Measurements from ENCODE around the gene NMRAL1.

Gene NMRAL1

DNA sequence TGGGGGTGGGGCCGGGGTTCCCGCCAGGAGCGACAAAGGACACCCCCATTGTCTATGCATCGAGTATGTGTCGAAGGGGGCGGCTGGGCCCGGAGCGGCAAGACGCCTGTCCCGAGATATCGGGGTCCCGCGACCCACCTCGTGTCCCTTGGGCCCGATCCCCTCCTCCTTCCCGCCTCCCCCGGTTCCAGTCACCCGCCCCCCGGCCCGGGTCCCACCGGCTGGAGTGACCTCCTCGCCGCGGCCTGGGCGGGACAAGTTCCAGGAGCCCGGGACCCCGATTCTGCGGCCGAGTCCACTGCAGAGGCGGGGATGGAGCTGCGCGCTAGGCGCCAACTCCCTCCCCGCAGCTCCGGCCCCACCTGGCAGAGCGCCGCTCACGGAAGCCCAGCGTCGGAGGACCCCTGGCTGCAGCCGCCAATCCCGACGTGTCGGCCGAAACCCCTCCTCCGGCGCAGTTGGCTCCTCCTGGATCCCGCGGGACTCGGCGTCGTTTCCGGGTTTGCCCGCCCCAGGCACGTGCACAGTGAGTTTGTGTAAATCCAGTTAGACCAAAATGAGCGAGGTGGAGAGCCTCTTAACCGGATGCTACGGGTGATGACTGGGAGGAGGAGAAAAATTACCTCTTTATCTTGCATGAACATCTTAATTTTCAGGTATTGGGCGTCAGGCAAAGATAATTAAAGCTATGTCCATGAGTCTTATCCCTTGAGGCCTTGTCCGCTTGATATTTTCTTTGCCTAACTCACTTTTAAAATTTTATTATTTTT, at the start of gene NMRAL1:
NMRAL1 (minus strand) TSS at position 434 of the 770 bp plus-strand sequence. CDS start 493 bp downstream, outside the sequence.
- no peak for DNase-seq (ENCODE audit: low spot score)

DNA sequence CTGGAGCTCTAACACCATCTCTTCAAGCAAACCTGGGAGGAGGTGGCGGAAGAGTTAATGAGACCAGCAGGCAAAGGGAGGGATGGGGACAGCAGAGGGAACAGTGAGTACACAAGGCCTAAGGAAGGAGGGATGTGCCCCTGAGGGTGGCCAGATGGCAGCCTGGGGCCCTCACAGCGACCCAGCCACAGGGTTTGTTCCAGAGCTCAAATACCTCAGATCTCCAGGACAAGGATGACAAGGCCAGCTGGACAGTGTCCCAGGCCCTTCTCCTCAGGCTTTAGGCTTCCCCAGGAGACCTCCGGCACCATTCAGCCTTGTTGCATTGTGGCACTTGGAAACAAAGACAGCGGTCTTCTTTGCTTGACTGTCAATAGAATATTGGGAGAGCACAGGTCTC, 49.3 kb upstream of the NMRAL1 start:
- DNase-seq (ENCODE audit: low spot score), result no peak

DNA sequence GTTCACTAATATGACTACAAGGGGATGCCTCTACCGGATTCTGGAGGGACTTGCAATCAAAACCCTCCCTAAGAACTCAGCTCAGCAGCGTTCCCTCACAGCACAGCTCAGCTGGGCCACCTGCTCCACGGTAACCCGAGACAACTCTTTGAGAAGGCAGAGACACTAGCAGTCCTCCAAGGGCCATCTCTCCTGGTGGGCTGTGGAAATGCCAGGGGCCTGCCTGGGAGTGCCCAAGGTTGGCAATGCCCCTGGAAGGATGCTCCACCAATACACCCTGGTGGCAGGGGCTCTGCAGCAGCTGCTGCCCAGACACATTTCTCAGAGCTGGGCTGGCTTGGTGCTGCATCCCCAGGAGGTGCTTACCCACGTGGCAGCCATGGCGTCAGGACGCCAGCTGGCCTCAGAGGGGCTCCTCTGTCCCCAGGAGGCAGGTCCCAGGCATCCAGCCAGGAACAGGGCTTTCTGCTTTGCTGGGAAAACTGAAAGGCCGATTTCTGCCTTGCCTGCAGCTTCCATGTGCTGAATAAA, 47.7 kb upstream of the NMRAL1 start:
- no peak for DNase-seq (ENCODE audit: low spot score)

DNA sequence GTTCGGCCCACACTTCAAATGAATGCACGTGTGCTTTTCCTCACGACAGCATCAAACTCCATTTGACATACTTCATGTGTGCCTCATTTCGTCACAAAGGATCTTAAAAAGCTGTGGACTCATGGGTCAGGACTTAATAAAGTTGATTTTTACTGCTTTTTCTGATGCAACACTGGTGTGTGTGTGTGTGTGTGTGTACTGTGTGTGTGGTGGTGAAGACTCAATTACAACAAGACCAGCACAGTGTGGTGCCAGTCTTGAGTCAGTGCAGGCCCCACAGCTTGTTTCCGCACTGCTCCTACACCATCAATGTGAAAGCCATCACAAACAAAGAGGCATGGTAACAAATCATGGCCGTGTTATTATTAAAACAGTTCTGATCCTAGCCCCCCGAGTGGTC, 46.5 kb upstream of the NMRAL1 start:
- DNase-seq (ENCODE audit: low spot score), result no peak

DNA sequence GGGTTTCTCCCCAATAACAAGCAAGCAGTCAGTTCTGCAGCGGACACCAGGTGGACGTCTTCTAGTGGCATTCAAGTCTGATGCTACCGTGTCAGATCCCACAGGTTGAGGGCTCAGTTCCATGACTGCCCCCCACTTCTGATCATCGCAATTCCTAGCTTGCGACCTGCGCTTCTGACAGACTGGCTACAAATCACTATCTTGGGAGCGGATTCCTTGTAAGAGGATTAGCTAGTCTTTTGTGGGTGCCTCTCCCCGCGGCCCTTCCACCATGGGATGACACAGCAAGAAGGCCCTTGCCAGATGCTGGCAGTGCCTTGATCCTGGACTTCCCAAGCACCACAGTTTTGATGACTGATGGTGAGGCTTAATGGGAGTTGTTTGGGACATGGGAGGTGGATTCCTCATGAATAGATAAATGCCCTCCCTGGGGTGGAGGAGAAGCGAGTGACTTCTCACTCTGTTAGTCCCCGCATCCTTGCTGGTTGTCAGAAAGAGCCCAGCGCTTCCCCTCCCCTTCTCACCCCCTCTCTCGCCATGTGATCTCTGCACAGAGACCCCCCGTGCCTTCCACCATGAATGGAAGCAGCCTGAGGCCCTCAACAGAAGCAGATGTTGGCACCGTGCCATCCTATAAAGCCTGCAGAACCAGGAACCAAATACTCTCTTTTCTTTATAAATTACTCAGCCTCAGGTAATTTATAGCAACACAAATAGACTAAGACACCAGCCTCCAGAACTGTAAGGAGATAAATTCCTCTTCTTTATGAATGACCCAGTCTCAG, 45.0 kb upstream of the NMRAL1 start:
- no peak for DNase-seq (ENCODE audit: low spot score)

DNA sequence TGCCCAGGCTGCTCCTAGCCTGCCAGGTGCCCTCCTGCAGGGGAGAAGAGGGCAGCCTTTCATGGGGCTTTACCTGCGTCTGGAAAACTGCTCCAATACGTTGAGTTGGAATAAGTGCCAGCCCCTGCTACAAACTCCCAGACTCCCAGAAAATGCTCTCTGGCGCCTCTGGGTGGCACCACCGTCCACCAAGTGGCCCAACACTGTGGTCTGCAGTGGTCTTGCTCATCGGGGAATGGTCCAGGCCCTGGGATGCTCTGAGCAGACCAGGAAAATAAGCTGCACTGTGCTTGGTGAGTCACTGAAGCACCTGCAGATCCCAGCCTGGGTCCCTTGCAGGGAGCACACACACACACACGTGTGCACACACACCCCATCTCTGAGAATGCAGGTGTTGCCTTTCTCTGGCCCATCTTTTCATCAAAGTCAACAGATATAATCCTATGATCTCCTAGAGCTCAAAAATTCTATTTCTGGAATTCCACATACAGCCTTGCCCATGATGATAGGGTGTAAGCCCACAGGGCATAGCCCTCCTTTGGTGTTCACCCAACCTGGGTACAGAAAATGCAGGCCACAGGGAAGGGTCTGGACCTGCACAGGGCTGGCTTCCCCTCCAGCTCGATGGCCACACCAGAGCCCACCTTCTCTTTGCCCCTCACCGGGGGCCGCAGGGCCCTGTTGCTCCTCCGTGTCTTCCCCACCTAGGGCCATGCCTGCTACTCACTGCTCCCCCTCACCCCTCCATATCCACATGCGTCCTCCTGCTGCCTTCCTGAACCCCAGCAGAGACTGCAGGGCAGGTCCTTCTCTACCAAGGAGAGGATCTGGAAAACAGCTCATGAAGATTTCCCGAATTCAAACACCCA, 43.6 kb upstream of the NMRAL1 start:
- peak; percentile 40 for DNase-seq (ENCODE audit: low spot score)

DNA sequence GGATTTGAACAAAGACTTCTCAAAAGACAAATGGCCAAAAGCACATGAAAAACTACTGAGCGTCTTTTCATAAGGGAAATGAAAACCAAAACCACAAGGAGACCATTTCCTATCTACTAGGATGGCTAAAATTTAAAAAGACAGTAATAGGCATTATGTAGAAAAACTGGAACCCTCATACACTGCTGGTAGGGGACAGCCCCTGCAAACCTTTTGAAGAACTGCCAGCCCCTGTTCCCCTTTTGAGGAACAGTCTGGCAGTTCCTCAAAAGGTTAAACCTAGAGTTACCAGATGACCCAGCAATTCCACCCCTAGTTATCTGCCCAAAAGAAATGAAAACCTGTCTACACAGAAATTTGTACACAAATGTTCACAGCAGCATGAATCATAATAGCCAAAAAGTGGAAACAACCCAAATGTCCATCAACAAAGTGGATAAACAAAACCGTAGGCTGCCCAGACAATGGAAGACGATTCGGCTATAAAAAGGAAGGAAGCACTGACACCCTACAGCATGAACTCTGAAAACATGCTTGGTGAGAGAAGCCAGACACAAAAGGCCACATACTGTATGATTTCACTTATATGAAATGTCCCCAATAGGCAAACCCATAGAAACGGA, 41.3 kb upstream of the NMRAL1 start:
- no peak for DNase-seq (ENCODE audit: low spot score)

DNA sequence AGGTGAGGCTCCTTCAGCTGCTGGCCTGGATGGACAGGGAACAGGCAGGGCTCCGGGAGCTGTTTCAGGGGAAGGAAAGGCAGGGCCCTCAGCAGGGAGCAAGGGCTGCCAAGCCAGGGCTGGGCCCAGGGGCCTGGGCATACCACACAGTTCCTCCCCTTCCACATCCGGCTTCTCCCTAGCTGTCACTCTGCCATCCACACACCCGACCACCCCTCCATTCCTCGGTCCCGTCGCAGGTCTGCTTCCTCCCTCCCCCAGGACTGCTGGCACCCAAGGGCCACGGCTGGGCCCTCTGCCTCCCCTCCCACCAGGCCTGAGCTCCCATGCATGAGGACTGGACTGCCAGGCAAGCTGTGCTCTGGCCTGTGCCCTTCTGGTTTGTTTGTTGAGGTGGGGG, 40.2 kb upstream of the NMRAL1 start:
- DNase-seq (ENCODE audit: low spot score), result no peak

DNA sequence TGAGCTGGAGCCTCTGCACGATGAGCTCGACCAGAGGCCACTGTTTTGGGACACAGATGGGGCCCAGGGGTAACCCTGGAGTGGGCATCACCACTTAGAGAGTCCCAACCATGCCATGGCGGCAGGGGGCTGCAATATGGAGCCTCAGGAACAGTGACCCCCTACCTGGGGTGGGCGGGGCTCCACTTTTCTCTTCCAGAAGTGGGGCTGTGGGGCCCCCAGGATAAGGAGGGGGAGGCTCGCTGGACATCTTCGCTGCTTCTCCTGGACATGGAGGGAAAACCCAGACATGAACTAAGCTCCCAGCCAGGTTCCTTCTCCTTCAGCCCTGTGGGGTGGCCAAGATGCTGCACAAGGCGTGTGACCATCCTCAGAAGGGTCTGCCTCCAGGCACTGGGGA, 39.5 kb upstream of the NMRAL1 start:
- DNase-seq (ENCODE audit: low spot score), result no peak

DNA sequence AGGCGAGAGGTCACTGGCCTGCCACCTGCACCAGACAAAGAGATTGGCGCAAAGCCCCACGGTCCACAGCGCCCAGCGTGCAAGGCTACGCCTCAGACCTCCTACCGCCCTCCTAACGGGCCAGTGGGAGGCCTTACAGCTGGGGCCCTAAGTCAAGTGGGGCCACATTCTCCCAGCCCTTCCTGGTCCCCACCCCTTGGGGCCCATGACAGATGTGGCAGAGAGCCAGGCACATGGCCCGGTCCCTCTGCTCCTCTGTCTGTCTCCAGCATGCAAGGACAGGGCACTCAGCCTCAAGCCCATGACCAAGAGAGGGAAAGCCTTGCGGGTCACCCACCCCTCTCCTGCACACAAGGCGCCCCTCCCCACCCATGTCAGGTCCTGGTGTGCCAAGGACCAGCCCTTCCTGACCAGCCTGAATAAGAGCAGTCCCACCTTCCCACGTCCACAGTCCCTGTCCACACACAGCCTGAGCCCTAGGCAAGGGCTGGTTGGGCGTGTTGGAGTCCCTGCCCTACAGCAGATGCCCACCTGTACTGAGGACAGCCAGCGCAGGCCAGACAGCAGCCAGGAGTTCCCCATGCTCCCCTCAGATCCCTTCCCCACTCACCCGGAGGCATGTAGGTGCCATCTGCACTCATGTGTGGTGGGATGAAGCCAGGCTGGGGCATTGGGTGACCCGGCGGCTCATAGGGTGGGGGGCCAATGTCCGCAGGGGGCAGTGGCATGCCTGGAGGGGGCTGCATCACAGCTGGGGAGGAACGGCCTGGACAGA, 38.8 kb upstream of the NMRAL1 start:
- no peak for DNase-seq (ENCODE audit: low spot score)

DNA sequence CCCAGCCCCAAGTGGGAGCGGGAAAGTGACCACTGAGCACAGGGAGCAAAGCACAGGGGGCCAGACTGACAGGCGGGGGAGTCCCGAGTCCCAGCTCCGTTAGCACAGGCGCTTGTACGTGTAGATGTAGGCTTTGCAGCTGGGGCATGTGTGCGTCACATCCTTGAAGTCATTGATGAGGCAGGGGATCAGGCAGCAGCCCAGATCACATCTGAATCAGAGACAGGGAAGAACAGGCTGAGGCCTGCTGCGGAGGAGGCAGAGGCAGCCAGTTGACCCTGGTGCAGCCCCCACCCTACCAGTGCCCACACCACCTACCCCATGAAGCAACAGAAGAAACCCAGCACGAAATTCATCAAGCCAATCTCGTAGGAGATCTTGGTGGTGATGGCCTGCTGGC, 38.0 kb upstream of the NMRAL1 start:
- no peak for DNase-seq (ENCODE audit: low spot score)

DNA sequence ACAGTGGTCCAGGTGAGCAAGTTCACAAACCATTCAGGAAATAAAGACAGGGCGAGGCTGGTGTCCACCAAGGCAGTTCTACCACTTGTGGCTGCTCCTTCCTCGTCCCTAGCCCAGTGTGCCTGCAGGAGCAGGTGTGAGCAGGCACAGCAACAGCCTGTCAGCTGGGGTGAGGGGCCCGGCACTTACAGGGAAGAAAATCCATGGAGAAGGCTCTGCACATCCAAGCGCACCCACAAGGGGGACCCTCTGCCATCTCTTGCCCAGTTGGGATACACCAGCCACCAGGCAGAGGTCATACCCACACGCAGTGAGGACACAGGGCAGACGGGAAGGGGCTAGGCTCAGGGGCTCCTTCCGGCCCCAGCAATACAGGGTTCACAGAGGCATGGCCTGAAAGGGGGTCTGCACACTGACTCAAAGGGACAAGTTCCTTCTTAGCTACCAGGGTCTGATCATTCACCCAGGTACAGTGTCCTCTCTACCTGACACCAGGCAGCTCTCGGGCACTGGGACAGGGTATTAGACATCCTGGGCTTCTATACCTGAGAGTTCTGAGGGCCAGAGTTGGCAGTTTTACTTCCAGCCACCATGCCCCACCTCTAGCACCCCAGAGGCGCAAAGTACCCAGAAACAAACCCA, 37.1 kb upstream of the NMRAL1 start:
- DNase-seq (ENCODE audit: low spot score), result peak; percentile 66

DNA sequence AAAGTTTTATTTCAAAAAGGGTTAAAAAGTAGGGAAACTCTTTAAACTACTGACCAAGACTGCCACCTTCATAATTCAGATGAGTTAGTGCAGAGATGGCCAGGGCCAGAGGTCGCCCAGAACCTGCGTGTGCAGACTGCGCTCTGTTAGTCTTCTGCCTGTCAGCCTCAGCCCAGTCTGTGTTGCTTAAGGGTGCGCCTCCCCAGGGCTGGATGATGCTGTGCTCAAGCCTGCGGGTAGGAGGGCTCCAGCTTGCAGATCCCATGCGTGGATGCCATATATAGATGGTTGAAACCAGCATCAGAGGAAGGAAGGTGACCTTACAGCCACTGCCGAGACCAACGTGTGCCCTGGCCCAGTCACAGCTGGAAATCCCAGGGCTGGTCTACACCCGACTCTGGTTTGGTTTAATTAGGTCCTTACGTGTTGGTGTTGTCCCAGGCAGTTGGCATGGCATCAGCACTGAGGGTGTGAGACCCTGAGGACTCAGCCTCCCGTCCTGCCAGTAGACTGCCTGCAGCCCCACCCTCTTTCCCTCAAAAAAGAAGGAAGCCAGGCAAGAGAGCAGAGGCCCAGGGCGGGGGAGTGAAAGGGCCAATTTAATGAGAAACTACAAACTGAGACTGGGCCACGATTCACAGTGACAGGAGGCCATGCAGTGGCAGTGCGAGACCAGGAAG, 36.5 kb upstream of the NMRAL1 start:
- no peak for DNase-seq (ENCODE audit: low spot score)

DNA sequence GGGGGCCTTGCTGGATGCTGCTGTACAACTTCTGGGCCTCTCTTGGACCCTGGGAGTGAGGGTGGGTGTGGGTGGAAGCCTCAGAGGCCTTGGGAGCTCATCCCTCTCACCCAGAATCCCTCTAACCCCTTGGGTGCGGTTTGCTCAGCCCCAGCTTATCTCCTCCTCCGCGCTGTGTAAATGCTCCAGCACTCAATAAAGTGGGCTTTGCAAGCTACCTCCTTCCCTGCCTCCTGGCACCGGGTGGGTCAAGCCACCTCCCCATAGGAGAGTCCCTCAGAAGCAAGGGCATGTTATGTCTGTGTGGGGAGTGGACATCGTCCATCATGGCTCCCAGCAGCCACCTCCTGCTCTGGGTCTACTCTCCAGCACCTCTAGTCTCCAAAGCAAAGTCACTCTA, 35.7 kb upstream of the NMRAL1 start:
- no peak for DNase-seq (ENCODE audit: low spot score)

DNA sequence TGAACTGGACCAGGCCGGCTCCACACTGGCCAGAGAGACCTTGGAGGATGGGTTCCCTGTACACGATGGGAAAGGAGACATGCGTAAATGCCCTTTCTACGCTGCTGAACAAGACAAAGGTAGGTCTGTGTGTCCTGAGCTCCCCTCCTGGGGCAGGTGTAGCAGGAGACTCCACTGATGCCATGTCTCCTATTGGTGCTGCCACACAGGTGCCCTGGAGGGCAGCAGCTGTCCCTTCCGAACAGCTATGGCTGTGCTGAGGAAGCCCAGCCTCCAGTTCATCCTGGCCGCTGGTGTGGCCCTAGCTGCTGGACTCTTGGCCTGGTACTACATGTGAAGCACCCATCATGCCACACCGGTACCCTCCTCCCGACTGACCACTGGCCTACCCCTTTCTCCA, 35.0 kb upstream of the NMRAL1 start:
- DNase-seq (ENCODE audit: low spot score), result no peak

DNA sequence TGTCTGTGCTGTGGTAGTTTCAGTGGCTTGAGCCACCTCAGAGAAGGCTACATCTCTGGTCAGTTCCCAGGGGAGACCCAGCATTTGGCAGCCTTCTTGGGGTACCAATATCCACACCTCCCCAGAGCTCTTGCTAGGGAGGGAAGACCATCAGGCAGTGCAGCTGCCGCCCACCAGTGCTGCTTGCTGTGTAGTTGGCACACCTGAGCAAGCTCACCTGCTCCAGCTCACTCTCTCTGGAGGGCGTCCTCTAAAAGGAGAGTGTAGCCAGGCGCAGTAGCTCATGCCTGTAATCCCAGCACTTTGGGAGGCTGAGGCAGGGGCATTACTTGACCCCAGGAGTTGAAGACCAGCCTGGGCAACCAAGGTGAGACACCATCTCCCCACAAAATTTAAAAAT, 34.4 kb upstream of the NMRAL1 start:
- no peak for DNase-seq (ENCODE audit: low spot score)

DNA sequence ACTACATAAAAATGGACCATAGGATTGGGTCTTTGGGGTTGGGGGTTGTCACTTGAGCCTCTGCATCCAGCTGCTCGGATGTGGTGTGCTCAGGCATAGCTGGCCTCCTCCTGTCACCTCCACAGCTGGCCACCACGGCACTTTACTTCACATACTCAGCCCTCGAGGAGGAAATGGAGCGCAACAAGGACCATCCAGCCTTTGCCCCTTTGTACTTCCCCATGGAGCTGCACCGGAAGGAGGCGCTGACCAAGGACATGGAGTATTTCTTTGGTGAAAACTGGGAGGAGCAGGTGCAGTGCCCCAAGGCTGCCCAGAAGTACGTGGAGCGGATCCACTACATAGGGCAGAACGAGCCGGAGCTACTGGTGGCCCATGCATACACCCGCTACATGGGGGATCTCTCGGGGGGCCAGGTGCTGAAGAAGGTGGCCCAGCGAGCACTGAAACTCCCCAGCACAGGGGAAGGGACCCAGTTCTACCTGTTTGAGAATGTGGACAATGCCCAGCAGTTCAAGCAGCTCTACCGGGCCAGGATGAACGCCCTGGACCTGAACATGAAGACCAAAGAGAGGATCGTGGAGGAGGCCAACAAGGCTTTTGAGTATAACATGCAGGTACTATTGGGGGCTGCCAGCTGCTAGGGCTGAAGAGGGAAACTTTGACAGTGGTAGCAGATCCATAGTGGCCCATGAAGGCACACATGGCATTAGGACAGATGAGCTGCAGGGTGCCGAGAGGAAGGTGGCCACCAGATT, 33.3 kb upstream of the NMRAL1 start:
- DNase-seq (ENCODE audit: low spot score), result no peak

DNA sequence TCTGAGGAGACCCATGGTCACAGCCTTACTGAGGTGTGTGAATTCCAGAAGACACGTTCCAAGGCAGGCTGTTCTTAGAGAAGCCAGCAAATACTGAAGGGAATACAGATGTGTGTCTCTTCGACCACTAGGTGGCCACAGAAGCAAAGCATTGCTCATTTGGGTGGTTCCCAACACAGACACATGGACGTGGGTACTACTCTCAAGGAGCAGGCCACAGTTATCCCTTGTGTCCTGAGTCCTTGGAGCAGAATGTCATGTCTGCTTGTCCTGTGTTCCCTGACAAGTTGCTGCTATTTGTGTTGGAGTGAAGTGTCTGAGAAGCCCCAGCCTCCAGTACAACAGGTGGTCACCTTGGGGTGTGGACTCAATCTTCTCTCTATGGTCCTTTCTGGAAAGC, 32.0 kb upstream of the NMRAL1 start:
- peak; percentile 41 for DNase-seq (ENCODE audit: low spot score)
